ENCODE data around the gene SLC6A13. TPM values are rescaled to one million over a fixed set of nuclear protein-coding genes. Genes with fewer than 3 reads are reported as not detected.

The SLC6A13 gene
- total RNA-seq, 1 experiment from 2014 or later: 0.72 TPM

DNA sequence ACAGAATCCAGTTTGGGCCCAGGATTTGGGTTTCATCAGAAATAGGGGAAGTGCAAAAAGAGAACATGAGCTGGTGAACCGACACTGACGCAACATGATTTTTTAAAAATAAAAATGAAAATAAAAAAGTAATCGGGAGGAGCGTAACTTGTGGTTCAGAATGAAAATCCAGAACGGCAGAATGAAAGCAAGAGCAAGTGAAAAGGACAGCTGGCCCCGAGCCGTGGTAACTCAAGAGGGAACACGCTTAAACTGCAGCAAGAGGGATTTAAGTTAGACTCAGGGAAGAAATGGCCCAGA, 50.3 kb downstream of the SLC6A13 start:
- no peaks in the 10 kb centered on the region for H3K36me3 Mint-ChIP-seq (ENCODE audit: insufficient read depth, unreplicated experiment)
- peaks cover 72% of the 10 kb centered on the region for H3K27me3 Mint-ChIP-seq (ENCODE audit: insufficient read depth, unreplicated experiment)
- DNase-seq (ENCODE audit: unreplicated experiment): no peak
- intact Hi-C loops (cut with micrococcal nuclease): no loop called here
- no TSS peak for BruUV-seq (replicated peaks)
- no peak overlapping the region for H3K4me3 Mint-ChIP-seq (ENCODE audit: unreplicated experiment)
- CTCF ChIA-PET: interaction anchor here (0.8 kb wide), 1 partner anchor 11 kb away, joined by 3 read pairs; no protein-coding TSS in a partner anchor
- TF ChIP-seq, protein P1, sequence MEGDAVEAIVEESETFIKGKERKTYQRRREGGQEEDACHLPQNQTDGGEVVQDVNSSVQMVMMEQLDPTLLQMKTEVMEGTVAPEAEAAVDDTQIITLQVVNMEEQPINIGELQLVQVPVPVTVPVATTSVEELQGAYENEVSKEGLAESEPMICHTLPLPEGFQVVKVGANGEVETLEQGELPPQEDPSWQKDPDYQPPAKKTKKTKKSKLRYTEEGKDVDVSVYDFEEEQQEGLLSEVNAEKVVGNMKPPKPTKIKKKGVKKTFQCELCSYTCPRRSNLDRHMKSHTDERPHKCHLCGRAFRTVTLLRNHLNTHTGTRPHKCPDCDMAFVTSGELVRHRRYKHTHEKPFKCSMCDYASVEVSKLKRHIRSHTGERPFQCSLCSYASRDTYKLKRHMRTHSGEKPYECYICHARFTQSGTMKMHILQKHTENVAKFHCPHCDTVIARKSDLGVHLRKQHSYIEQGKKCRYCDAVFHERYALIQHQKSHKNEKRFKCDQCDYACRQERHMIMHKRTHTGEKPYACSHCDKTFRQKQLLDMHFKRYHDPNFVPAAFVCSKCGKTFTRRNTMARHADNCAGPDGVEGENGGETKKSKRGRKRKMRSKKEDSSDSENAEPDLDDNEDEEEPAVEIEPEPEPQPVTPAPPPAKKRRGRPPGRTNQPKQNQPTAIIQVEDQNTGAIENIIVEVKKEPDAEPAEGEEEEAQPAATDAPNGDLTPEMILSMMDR (IDR thresholded peaks at IDR 0.05; ENCODE audit: unreplicated experiment): no peak
- H3K27ac Mint-ChIP-seq (ENCODE audit: low read depth, unreplicated experiment): no peak overlapping the region
- H3K9me3 Mint-ChIP-seq (ENCODE audit: unreplicated experiment): peaks cover 7% of the 10 kb centered on the region
- POLR2A ChIA-PET: no interaction called here
- peaks cover 6% of the 10 kb centered on the region for H3K4me1 Mint-ChIP-seq (ENCODE audit: insufficient read depth, unreplicated experiment)

DNA sequence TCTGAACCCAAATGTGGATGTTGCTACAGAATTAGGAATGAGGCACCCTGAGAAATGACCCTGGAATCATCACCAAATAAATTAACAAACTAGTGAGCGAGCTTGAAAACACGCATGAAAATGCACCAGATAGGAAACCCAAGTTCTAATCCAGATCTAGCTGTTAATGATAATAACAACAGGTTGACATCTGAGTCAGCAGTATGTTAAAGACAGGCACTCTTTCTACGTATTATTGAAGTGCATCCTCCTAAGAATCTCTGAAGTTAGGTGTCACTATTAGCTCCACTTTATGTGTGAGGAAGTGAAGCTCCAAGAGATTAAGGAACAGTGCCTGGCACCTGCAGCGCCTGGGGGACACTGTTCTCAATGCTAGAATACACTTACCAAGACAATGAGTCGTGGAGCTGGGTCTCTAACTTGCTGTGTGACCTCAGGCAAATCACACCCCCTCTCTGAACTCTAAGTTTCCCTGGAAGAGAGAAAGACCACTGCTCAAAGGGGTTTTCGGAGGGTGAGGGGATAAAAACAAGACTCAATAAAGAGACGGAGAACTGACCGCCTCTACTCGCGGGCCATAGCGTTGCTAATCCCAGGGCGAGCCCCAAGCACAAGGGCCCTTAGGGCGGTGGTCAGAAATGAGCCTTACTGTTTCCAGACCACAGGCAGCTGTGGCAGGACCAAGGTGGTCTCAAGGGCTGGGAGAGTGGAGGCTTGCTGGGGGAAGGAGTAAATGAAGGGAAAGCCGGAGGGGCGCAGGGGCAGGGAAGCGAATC, 50.8 kb downstream of the SLC6A13 start:
- BruUV-seq (replicated peaks): no TSS peak
- H3K9me3 Mint-ChIP-seq (ENCODE audit: unreplicated experiment): peaks cover 2% of the 10 kb centered on the region
- H3K4me1 Mint-ChIP-seq (ENCODE audit: insufficient read depth, unreplicated experiment): peaks cover 6% of the 10 kb centered on the region
- POLR2A ChIA-PET: no interaction called here
- no peak overlapping the region for H3K4me3 Mint-ChIP-seq (ENCODE audit: unreplicated experiment)
- no peak for DNase-seq (ENCODE audit: unreplicated experiment)
- TF ChIP-seq, protein P1 (IDR thresholded peaks at IDR 0.05; ENCODE audit: unreplicated experiment): no peak
- intact Hi-C loops (cut with micrococcal nuclease): no loop called here
- H3K27ac Mint-ChIP-seq (ENCODE audit: low read depth, unreplicated experiment): no peak overlapping the region
- H3K36me3 Mint-ChIP-seq (ENCODE audit: insufficient read depth, unreplicated experiment): no peaks in the 10 kb centered on the region
- CTCF ChIA-PET: no interaction called here
- H3K27me3 Mint-ChIP-seq (ENCODE audit: insufficient read depth, unreplicated experiment): peaks cover 72% of the 10 kb centered on the region

DNA sequence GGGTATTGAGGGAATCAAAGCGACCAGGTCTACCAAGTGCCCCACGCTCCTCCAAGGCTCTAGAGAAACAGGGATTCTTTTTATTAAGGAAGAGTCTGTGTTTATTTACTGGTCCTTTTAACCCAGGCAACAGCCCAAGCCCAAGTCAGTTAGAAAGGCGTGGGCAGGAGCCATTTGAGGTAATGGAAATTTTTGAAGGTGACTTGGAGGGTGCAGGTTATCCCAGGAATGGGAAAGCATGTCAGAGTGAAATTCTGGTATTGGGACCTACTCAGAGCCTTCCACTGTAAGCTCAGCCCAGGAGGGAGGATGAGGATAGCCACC, 51.5 kb downstream of the SLC6A13 start:
- CTCF ChIA-PET: no interaction called here
- no TSS peak for BruUV-seq (replicated peaks)
- DNase-seq (ENCODE audit: unreplicated experiment): no peak
- H3K36me3 Mint-ChIP-seq (ENCODE audit: insufficient read depth, unreplicated experiment): no peaks in the 10 kb centered on the region
- H3K27ac Mint-ChIP-seq (ENCODE audit: low read depth, unreplicated experiment): no peak overlapping the region
- POLR2A ChIA-PET: no interaction called here
- H3K4me3 Mint-ChIP-seq (ENCODE audit: unreplicated experiment): no peak overlapping the region
- intact Hi-C loops (cut with micrococcal nuclease): no loop called here
- peaks cover 76% of the 10 kb centered on the region for H3K27me3 Mint-ChIP-seq (ENCODE audit: insufficient read depth, unreplicated experiment)
- H3K9me3 Mint-ChIP-seq (ENCODE audit: unreplicated experiment): no peaks in the 10 kb centered on the region
- TF ChIP-seq, protein P1 (IDR thresholded peaks at IDR 0.05; ENCODE audit: unreplicated experiment): no peak
- peaks cover 6% of the 10 kb centered on the region for H3K4me1 Mint-ChIP-seq (ENCODE audit: insufficient read depth, unreplicated experiment)

DNA sequence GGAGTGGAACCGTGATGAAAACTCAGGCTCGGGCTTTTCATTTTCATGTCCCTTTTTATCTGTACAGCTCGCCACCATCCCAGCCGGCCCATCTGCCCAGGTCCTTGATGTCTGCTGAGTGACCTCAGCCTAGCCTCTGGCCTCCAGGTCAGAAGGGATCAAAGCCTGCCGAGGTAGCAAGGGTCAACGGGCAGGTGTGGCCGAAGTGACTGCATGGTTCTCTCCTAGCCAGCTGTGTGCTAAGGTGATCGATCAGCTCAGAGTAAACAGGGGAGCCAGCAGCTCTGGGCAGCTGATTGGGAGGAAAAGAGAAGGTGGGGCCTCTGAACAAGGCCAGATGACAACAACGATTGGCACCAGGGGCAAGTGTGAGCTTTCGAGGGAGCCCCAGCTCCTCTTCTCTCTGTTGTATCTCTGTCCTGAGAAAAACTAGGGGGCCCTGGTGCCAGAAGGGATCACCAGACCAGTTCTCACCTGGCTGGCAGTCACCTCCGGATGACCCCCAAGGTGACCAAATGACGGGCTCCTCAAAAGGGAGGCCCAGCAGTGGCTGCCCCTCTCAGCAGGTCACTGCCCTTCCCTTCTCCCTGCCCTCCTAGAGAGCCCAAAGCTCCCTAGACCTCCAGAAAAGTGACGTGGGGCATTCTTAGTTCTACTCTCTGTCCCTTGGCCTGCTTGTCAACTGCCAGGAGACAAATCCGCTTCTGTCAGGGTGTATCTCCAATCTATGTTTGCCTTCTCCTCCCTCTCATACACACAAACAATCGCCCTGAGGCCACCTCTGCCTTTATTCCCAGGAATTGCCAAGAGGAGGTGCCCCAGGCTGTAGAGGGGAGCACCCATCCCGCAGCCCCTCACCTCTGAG, 52.1 kb downstream of the SLC6A13 start:
- no peak for DNase-seq (ENCODE audit: unreplicated experiment)
- H3K4me1 Mint-ChIP-seq (ENCODE audit: insufficient read depth, unreplicated experiment): peaks cover 6% of the 10 kb centered on the region
- no peaks in the 10 kb centered on the region for H3K9me3 Mint-ChIP-seq (ENCODE audit: unreplicated experiment)
- TF ChIP-seq, protein P1 (IDR thresholded peaks at IDR 0.05; ENCODE audit: unreplicated experiment): no peak
- no peak overlapping the region for H3K4me3 Mint-ChIP-seq (ENCODE audit: unreplicated experiment)
- BruUV-seq (replicated peaks): no TSS peak
- intact Hi-C loops (cut with micrococcal nuclease): no loop called here
- ChIA-PET CTCF (no interaction called here), POLR2A (no interaction called here)
- H3K27ac Mint-ChIP-seq (ENCODE audit: low read depth, unreplicated experiment): no peak overlapping the region
- H3K27me3 Mint-ChIP-seq (ENCODE audit: insufficient read depth, unreplicated experiment): peaks cover 82% of the 10 kb centered on the region
- H3K36me3 Mint-ChIP-seq (ENCODE audit: insufficient read depth, unreplicated experiment): no peaks in the 10 kb centered on the region

Data from MCF 10A (cell line).